Measurements from ENCODE around the gene SYK.

GRCh38 chr9:90783552-90783951 is 18.1 kb upstream of the SYK start:
- TF ChIP-seq CTCF (conservative IDR thresholded peaks at IDR 0.05 in 1 of 2, IDR thresholded peaks at IDR 0.05 in 1 of 2; ENCODE audit: low read depth in 1 of 2, low read length in 2 of 2) (no peak), EZH2 (IDR thresholded peaks at IDR 0.05; ENCODE audit: low read length, missing control alignments) (no peak)
